HG02938 (cell line): Measurements from ENCODE around the gene ABHD8.

Source experiments
- ATAC-seq: cut with Tn5 transposase; IDR thresholded peaks from one replicate; pipeline ENCODE4 v1.9.1; 2021; ENCODE audit warnings: mild to moderate bottlenecking, moderate library complexity; ENCODE audit not compliant: unreplicated experiment

Gene ABHD8

GRCh38 chr19:17334414-17335409, 31.5 kb upstream of the ABHD8 start, which contains the start of gene ANO8:
TSS of gene ANO8 (minus strand) at chr19:17334855. CDS start at chr19:17334670, 185 bp downstream.
- ATAC-seq = no peak

GRCh38 chr19:17333611-17334413, 30.6 kb upstream of the ABHD8 start:
- ATAC-seq = no peak

DNA sequence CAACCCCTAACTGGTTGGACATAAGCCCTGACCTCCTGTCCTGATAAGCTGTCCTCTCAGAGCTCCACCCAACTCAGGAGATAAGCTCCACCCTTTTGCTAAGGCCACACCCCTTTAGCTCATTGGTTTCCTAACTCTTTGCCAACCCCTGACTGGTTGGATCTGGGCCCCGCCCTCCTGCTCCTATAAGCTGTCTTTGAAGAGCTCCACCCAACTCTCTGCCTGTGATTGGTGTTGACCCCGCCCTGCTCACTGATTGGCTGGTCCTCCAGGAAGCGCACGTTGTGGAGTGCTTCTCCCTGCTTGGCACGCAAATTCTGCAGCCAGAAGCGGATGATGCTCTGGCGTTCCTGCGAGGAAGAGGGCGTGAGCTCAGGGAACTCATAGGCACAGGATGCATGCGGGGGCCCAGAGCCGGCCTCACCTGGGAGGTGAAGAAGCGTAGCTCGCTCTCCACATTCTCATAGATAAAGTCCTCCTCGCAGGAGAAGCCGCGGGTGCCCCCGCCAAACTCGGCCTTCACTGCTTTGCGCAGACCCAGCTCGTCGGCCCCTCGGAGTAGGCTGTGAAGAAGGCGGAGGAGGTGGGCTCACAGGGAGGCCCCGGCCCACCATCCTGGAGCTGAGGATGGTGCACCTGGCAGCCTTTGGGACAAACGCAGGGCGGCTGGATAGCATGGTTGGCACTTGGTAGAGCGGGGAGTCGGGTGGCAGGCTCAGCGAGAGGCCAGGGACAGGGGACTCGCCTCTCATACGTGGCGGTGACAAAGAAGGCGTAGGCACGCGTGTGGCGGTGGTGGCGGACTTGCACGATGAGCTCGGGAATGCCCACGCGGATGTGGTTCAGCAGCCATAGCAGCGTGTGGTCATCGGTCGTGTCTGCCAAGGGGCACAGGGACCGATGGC, 29.7 kb upstream of the ABHD8 start:
- ATAC-seq = no peak

GRCh38 chr19:17332360-17332676, 29.1 kb upstream of the ABHD8 start:
- ATAC-seq = no peak

DNA sequence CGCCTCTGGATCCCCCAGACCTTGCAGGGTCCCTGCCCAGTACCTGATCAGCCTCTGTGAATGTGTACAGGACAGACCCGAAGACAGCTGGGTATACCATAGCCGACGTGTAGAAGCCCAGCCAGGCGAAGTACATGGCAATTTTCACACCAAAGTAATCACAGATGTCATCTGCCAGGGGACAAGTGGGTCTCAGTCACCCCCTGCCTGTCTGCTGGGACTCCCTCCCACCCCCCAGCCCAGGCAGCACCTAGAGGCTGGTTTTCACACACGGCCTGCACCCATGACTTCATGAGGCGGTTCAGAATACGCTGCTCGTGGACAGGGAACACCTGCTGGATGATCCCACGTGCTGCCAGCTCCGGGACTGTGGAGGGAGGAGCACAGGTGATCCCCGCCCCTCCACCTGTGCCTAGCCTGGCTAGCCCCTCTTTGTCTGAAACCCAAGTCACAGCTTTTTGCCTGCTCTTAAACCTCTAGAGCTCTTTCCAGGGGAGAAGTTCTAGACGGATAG, 27.9 kb upstream of the ABHD8 start:
- ATAC-seq = no peak

DNA sequence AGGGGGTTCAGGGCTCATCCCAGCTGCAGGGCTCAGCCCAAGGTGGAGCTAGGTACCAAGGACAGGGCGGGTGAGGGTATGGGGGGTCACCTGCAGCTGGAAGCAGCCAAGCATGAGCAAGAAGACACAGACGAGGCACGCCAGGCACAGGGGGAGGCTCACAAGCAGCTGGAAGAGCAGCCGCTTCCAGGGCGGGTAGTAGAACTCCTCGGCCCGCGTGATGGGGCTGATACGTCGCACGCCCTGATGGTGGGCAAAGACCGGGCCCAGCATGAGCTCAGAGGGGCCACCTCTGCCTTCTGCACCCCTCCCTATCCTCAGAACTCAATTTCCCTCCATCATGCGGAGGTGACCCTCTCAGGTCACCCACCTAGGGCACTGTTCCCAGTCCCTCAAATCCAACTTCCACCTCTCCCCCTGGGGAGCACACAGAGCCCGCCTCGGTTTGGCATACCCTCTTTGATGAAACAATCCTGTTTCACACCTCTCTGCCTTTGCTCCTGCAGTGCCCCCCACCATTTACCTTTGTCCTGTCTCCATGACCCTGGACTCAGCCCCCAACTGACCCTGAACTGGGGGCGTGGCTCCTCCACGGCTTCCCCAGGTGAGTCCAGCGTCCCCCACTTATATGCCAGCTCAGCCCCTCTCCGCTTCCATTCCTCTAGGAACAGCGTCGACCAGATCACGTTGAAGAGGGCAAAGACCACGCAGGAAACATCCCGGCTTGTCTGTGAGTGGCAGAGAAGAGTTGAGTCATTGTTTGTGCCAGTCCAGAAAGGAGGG, 27.2 kb upstream of the ABHD8 start:
- ATAC-seq = no peak

GRCh38 chr19:17329366-17330261, 26.4 kb upstream of the ABHD8 start:
- ATAC-seq = no peak

- no peak for ATAC-seq
These were observed 25.5 kb upstream of the ABHD8 start for GRCh38 chr19:17328517-17329365.

DNA sequence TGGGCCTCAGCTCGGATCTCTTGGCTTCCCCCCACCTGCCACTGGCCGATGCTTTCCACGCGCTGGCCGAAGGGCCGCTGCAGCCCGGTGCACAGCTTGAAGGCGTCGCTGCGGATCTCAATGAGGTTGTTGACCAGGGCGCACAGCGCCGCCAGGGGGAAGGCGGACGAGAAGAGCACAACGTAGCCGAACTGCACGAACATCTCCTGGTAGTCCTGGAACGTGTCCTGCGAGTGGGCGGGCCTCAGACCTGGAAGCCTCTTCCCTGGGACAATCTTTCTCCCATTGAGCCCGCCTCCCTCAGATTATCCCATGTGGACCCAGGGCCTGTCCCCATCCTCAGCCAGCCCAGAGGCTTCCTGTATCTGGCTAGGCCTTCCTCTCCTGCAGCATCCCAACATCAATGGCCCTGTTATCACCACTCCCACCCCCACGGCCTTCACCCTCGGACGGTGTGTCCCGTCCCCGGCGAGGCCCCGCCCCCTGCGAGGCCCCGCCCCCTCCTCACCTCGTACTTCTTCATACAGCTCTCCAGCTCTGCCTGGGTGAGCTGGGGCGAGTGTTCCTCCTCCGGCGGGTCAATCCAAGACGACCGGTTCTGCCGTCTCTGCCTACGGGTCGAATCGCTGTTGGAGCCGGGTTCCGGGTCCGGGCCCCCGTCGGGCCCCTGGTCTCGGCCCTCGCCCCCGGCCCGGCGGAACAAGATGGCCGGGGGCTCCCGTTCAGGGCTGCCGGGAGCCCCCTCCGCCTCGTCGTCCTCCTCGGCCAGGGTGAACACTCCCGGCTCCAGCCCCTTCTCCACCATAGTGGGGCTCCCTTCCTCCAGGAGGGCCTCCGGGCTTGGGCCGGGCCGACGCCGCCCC, 24.7 kb upstream of the ABHD8 start:
- no peak for ATAC-seq

DNA sequence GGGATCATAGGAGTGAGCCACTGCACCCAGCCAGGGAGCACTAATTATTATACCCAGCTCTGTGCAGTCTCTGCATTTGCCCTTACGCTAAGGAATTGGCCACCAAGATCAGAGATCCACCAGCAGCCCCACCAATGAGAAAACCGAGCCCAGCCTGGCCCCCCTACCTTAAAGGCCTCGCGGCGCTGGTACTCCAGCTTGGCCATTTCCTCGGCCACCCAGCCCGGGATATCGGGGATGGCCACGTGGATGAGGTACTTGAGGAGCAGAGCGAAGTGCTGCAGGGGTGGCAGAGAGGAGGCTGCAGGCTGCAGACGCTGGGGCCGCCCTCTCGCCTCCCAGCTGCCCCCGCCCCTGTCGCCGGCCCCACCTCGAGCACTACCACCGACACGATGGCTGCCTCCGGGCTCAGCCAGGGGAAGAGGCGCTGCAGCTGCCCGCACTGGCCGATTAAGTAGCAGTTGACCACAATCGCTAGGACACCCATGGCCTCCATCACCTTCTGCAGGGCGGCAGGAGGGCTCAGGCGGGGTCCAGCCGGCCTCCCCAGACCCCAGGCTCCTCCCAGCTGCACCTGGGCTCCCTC, 23.9 kb upstream of the ABHD8 start:
- no peak for ATAC-seq

DNA sequence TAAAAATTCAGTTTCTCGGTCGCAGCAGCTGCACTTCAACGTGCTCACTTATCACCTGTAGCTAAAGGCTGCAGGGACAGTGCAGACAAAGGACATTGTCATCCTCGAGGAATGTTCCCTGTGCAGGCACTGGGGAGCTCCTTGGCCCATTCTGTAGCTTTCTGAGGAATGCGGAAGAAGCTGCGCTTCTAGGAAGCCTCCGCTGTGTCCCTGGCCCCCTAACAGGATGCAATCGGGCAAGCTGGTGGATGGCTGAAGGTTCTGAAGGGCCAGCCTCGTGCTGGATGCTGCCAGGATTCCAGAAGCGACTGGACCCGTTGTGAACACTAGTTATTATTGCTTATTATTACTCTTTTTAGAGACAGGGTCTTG, 23.4 kb upstream of the ABHD8 start:
- no peak for ATAC-seq

DNA sequence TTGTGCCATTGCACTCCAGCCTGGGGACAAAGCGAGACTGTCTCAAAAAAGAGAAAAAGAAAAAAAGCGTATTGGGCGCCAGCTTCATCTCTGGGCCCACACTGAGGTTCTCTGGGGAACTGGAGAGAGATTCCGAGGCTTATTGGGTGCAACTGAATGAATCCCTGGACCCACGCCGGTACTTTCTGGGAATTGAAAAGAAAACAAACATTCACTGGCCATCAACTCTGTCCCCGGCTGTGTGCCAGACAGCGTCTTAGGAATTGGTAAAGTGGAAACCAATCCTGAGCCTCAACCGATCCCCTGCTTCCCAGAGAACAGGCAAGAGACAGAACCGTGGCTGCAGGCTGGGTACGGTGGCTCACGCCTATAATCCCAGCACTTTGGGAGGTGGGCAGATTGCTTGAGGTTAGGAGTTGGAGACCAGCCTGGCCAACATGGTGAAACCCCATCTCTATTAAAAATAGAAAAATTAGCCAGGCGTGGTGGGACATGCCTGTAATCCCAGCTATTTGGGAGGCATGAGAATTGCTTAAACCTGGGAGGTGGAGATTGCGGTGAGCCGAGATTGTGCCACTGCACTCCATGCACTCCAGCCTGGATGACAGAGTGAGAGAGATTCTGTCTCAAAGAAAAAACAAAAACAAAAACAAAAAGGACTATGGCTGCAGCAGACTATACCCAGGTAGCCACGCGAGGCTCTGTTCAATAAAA, 22.8 kb upstream of the ABHD8 start:
- no peak for ATAC-seq

DNA sequence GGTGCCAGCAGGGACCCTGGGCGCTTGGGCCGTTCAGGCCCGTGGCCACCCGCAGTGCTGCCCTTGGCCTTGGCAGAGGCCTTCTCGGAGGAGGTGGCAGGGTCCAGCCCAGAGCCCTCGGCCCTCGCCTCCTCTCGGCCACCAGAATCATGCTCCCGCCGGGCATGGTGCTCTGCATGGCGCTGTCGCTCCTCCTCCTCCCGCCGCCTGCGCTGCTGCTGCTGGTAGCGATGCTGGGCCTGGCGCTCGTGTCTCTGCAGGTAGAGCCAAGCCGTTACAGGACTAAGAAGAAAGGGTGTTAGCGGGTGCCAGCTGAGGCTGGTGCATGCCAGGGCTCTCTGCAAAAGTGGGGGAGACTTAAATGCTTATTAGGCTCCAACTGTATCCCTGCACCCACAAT, 21.9 kb upstream of the ABHD8 start:
- no peak for ATAC-seq

DNA sequence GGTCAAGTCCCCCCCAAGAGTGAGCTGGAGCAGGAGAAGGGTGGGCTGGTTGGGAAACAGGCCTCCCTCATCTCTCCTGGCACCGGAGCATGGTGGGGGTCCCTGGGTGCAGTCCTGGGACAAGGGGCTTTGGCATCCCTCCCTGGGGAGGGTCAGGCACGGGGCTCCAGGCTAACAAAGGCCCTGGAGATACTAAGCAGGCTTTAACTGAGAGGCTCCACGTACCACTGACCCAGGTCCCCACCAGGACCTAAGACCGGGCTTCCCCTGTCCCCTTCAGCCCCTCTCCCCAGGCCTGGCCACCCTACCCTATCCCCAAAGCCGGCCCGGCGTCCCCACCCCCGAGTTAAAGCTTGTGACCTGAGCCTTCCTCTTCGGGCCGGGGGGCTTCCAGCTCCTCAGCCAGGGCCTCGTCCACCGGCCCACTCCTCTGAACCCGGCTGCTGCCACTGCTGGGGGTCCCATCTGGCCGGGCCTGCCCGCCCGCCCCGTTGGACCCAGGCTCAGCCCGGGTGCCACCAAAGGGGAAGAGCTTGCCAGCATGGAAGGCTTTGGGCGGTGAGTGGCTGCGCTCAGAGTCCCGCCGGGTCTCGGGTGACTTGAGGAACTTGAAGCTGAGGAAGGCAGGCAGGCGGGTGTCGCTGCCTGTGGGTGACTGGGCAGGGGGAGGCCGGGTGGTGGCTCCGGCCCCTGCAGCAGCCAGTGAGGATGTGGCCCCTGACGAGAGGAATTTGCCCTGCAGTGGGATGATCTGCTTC, 21.3 kb upstream of the ABHD8 start:
- no peak for ATAC-seq

- ATAC-seq = no peak
These were observed 20.7 kb upstream of the ABHD8 start for GRCh38 chr19:17323964-17324332.
